ENCODE results near the gene DTNA. TPM values are rescaled to one million over a fixed set of nuclear protein-coding genes. Genes with fewer than 3 reads are reported as not detected.

DTNA gene
- total RNA-seq, 1 donor from 2014 or later, result 1.6 TPM

DNA sequence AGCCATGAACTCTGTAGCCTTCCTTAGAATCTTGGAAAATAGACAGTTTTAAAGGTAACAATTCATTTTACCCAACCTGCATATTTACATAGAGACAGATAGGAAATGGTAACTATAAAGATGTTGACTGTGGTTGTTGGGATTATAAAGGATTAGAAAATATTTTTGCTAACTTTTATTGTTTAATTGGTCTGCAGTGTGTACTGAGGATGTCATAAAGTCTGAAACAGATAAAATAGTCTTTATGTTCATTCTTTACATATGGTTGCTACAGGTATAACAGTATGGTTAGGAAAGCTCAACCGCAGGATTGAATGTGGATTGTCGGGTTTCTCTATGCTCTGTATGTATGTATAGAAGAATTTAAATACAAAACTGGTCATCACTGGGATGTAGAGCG lies 7.3 kb upstream of the DTNA start:
- FAIRE-seq (no peak), DNase-seq (ENCODE audit: low read depth) (no peak)
- TF ChIP-seq, protein P1, sequence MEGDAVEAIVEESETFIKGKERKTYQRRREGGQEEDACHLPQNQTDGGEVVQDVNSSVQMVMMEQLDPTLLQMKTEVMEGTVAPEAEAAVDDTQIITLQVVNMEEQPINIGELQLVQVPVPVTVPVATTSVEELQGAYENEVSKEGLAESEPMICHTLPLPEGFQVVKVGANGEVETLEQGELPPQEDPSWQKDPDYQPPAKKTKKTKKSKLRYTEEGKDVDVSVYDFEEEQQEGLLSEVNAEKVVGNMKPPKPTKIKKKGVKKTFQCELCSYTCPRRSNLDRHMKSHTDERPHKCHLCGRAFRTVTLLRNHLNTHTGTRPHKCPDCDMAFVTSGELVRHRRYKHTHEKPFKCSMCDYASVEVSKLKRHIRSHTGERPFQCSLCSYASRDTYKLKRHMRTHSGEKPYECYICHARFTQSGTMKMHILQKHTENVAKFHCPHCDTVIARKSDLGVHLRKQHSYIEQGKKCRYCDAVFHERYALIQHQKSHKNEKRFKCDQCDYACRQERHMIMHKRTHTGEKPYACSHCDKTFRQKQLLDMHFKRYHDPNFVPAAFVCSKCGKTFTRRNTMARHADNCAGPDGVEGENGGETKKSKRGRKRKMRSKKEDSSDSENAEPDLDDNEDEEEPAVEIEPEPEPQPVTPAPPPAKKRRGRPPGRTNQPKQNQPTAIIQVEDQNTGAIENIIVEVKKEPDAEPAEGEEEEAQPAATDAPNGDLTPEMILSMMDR (IDR thresholded peaks at IDR 0.05; ENCODE audit: insufficient read depth, low read length, severe bottlenecking), result no peak
- no peak overlapping the region for H3K4me3 ChIP-seq (ENCODE audit: low read depth, low read length)
- H3K36me3 ChIP-seq (ENCODE audit: control insufficient read depth, insufficient read depth, low read length), result no peaks in the 10 kb centered on the region
- no peaks in the 10 kb centered on the region for H3K27me3 ChIP-seq (ENCODE audit: control insufficient read depth, insufficient read depth, low read length)

- Histone ChIP-seq H3K4me3 (ENCODE audit: low read depth, low read length) (no peak overlapping the region), H3K27me3 (ENCODE audit: control insufficient read depth, insufficient read depth, low read length) (no peaks in the 10 kb centered on the region), H3K36me3 (ENCODE audit: control insufficient read depth, insufficient read depth, low read length) (no peaks in the 10 kb centered on the region)
- FAIRE-seq (no peak), DNase-seq (ENCODE audit: low read depth) (no peak)
- TF ChIP-seq, protein P1 (IDR thresholded peaks at IDR 0.05; ENCODE audit: insufficient read depth, low read length, severe bottlenecking), result no peak
Measured at GRCh38 chr18:34704074-34704473, 6.0 kb upstream of the DTNA start.

DNA sequence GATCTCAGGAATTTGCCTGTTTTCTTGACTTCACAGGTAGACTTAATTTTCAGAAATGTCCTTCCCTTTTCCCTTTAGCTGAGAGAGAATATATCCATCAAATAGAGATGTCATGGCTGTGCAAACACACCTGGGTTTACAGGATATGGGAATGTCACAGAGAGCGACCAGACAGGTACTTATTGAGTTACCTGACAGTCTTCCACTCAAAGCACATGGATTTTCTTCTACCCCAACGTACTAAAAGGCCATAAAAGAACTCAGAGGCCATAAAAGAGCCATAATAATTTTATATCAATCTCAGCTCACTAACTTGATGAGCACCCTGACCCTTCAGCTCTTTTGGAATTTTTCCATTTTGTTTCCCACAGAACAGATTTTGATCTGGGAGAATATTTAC lies 5.3 kb upstream of the DTNA start:
- Histone ChIP-seq H3K4me3 (ENCODE audit: low read depth, low read length) (no peak overlapping the region), H3K27me3 (ENCODE audit: control insufficient read depth, insufficient read depth, low read length) (no peaks in the 10 kb centered on the region)
- DNase-seq (ENCODE audit: low read depth), result no peak

GRCh38 chr18:34707670-34708069 lies 2.4 kb upstream of the DTNA start:
- FAIRE-seq, result no peak
- Histone ChIP-seq H3K27me3 (ENCODE audit: control insufficient read depth, insufficient read depth, low read length) (no peaks in the 10 kb centered on the region), H3K4me3 (ENCODE audit: low read depth, low read length) (no peak overlapping the region), H3K36me3 (ENCODE audit: control insufficient read depth, insufficient read depth, low read length) (no peaks in the 10 kb centered on the region)
- peak; percentile 90 for DNase-seq (ENCODE audit: low read depth)
- TF ChIP-seq, protein P1 (IDR thresholded peaks at IDR 0.05; ENCODE audit: insufficient read depth, low read length, severe bottlenecking), result no peak

More for the DNA sequence above, 5.3 kb upstream of the DTNA start:
- H3K36me3 ChIP-seq (ENCODE audit: control insufficient read depth, insufficient read depth, low read length), result no peaks in the 10 kb centered on the region
- TF ChIP-seq, protein P1 (IDR thresholded peaks at IDR 0.05; ENCODE audit: insufficient read depth, low read length, severe bottlenecking), result no peak
- FAIRE-seq, result no peak

DNA sequence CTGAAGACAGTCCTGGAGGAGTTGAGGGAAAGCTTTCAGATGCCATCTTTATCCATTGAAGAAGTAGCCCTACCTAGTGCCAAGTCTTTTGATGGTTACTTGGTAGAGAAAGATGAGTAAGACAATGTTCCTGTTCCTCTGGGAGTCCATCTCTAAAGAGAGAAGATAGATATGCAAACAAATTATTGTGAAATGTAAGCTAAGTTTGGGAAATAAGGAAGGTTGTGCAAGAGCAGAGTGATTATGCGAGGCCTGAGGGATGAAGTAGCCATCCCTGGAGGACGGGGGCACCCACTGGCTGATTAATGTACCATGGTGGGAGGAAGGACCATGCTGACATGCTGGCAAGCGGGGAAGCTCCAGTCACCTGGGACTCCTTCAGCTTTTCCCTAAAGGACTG lies 994 bp upstream of the DTNA start:
- TF ChIP-seq, protein P1 (IDR thresholded peaks at IDR 0.05; ENCODE audit: insufficient read depth, low read length, severe bottlenecking), result no peak
- no peaks in the 10 kb centered on the region for H3K36me3 ChIP-seq (ENCODE audit: control insufficient read depth, insufficient read depth, low read length)
- FAIRE-seq (no peak), DNase-seq (ENCODE audit: low read depth) (peak; percentile 94)
- H3K4me3 ChIP-seq (ENCODE audit: low read depth, low read length), result no peak overlapping the region
- H3K27me3 ChIP-seq (ENCODE audit: control insufficient read depth, insufficient read depth, low read length), result no peaks in the 10 kb centered on the region

GRCh38 chr18:34710458-34710914 lies 388 bp downstream of the DTNA start:
- Histone ChIP-seq H3K4me3 (ENCODE audit: low read depth, low read length) (peak overlapping the region; percentile 1), H3K27me3 (ENCODE audit: control insufficient read depth, insufficient read depth, low read length) (no peaks in the 10 kb centered on the region), H3K36me3 (ENCODE audit: control insufficient read depth, insufficient read depth, low read length) (no peaks in the 10 kb centered on the region)
- FAIRE-seq, result no peak
- DNase-seq (ENCODE audit: low read depth), result no peak
- TF ChIP-seq, protein P1 (IDR thresholded peaks at IDR 0.05; ENCODE audit: insufficient read depth, low read length, severe bottlenecking), result no peak
